ENCODE data around the gene DENND4B.
A peak's percentile ranks its signal among the peaks of the same experiment; 100 is the strongest.

DENND4B gene

GRCh38 chr1:153968408-153968807 is 21.9 kb upstream of the DENND4B start:
- DNase-seq (ENCODE audit: low spot score): no peak

- DNase-seq (ENCODE audit: low spot score): peak; percentile 39
These were observed 21.5 kb upstream of the DENND4B start for GRCh38 chr1:153968000-153968363.

GRCh38 chr1:153967107-153967999 is 20.8 kb upstream of the DENND4B start, which contains the start of gene CREB3L4:
TSS of gene CREB3L4 (plus strand) at chr1:153967902. CDS start at chr1:153968526, 624 bp downstream.
- peak; percentile 97 for DNase-seq (ENCODE audit: low spot score)

- peak; percentile 82 for DNase-seq (ENCODE audit: low spot score)
These were observed 17.4 kb upstream of the DENND4B start for GRCh38 chr1:153963850-153964331.

- peak; percentile 96 for DNase-seq (ENCODE audit: low spot score)
These were observed 16.7 kb upstream of the DENND4B start, which contains the start of gene SLC39A1 for GRCh38 chr1:153963030-153963849. TSS of gene SLC39A1 (minus strand) at chr1:153963537. CDS start at chr1:153962715, 822 bp downstream.

GRCh38 chr1:153962088-153963029 is 15.8 kb upstream of the DENND4B start:
- DNase-seq (ENCODE audit: low spot score): peak; percentile 62

GRCh38 chr1:153961421-153961820 is 14.9 kb upstream of the DENND4B start:
- no peak for DNase-seq (ENCODE audit: low spot score)

GRCh38 chr1:153960206-153960605 is 13.7 kb upstream of the DENND4B start:
- no peak for DNase-seq (ENCODE audit: low spot score)

GRCh38 chr1:153959454-153959853 is 12.9 kb upstream of the DENND4B start:
- DNase-seq (ENCODE audit: low spot score): no peak

- no peak for DNase-seq (ENCODE audit: low spot score)
These were observed 12.4 kb upstream of the DENND4B start for GRCh38 chr1:153958961-153959260.

- DNase-seq (ENCODE audit: low spot score): peak; percentile 98
These were observed 11.8 kb upstream of the DENND4B start, which contains the start of gene CRTC2 for GRCh38 chr1:153958111-153958960. TSS of gene CRTC2 (minus strand) at chr1:153958612. CDS start at chr1:153958497, 115 bp downstream.

GRCh38 chr1:153957744-153958110 is 11.2 kb upstream of the DENND4B start:
- peak; percentile 20 for DNase-seq (ENCODE audit: low spot score)

GRCh38 chr1:153956997-153957715 is 10.6 kb upstream of the DENND4B start:
- DNase-seq (ENCODE audit: low spot score): no peak

- no peak for DNase-seq (ENCODE audit: low spot score)
These were observed 8.3 kb upstream of the DENND4B start for GRCh38 chr1:153954826-153955225.

- no peak for DNase-seq (ENCODE audit: low spot score)
These were observed 7.4 kb upstream of the DENND4B start for GRCh38 chr1:153953859-153954365.

GRCh38 chr1:153951801-153952200 is 5.3 kb upstream of the DENND4B start:
- DNase-seq (ENCODE audit: low spot score): no peak

GRCh38 chr1:153951183-153951582 is 4.7 kb upstream of the DENND4B start:
- no peak for DNase-seq (ENCODE audit: low spot score)

GRCh38 chr1:153945795-153946621 is 510 bp downstream of the DENND4B start:
- DNase-seq (ENCODE audit: low spot score): peak; percentile 45
